Umbilical cord (tissue), 2 donors: ENCODE results near the gene C20orf173. TPM values are rescaled to one million over a fixed set of nuclear protein-coding genes. Genes with fewer than 3 reads are reported as not detected.
A peak's percentile ranks its signal among the peaks of the same experiment; 100 is the strongest.
"Not testable (repeated sequence)": the region's sequence is repeated elsewhere in the genome, so short reads cannot be mapped to it uniquely, and the experiment has no call there.

Source experiments
- DNase-seq: peaks from one replicate; pipeline ENCODE4 v3.0.0-alpha.2; 2015; ENCODE audit warnings: low spot score
- total RNA-seq: library from RNA; depleted of rRNA; stranded (reverse); fragments of >200 nt; gene quantifications from one replicate; pipeline ENCODE4 v1.2.3, GENCODE V29; 2014; ENCODE audit warnings: low replicate concordance; ENCODE audit not compliant: insufficient read depth

Gene C20orf173
- total RNA-seq, 1 donor from 2014 or later, result not detected

GRCh38 chr20:35546127-35546526 lies 16.7 kb upstream of the C20orf173 start:
- no peak for DNase-seq

GRCh38 chr20:35544941-35545340 lies 15.5 kb upstream of the C20orf173 start:
- DNase-seq, result not testable (repeated sequence)

- no peak for DNase-seq
Observed at GRCh38 chr20:35544436-35544835, 15.0 kb upstream of the C20orf173 start.

GRCh38 chr20:35542990-35543389 lies 13.5 kb upstream of the C20orf173 start:
- no peak for DNase-seq

- DNase-seq, result peak; percentile 98
Observed at GRCh38 chr20:35541783-35542662, 12.6 kb upstream of the C20orf173 start, which contains the start of gene ERGIC3. ERGIC3 (plus strand) TSS chr20:35542078; CDS start chr20:35542098, 20 bp downstream.

- DNase-seq, result peak; percentile 5
Observed at GRCh38 chr20:35541118-35541782, 11.8 kb upstream of the C20orf173 start.

GRCh38 chr20:35539756-35540212 lies 10.3 kb upstream of the C20orf173 start:
- peak; percentile 52 for DNase-seq

GRCh38 chr20:35527122-35527769 lies 2.2 kb downstream of the C20orf173 start:
- DNase-seq, result no peak

GRCh38 chr20:35525639-35526038 lies 3.8 kb downstream of the C20orf173 start:
- no peak for DNase-seq

GRCh38 chr20:35523298-35523888 lies 6.1 kb downstream of the C20orf173 start:
- DNase-seq, result no peak

- no peak for DNase-seq
Observed at GRCh38 chr20:35518955-35519354, 10.5 kb downstream of the C20orf173 start.

- DNase-seq, result not testable (repeated sequence)
Observed at GRCh38 chr20:35517767-35518166, 11.7 kb downstream of the C20orf173 start.

- DNase-seq, result no peak
Observed at GRCh38 chr20:35517125-35517524, 12.3 kb downstream of the C20orf173 start.

- no peak for DNase-seq
Observed at GRCh38 chr20:35515949-35516645, 13.4 kb downstream of the C20orf173 start.

GRCh38 chr20:35515341-35515740 lies 14.1 kb downstream of the C20orf173 start:
- no peak for DNase-seq

GRCh38 chr20:35514371-35514932 lies 15.0 kb downstream of the C20orf173 start:
- DNase-seq, result no peak

GRCh38 chr20:35511814-35512420 lies 17.5 kb downstream of the C20orf173 start:
- peak; percentile 62 for DNase-seq

- no peak for DNase-seq
Observed at GRCh38 chr20:35510951-35511735, 18.3 kb downstream of the C20orf173 start.

- DNase-seq, result no peak
Observed at GRCh38 chr20:35508493-35509218, 20.8 kb downstream of the C20orf173 start.
